Osteoblast (primary cell): ENCODE measurements around the gene PALD1. TPM values are rescaled to one million over a fixed set of nuclear protein-coding genes. Genes with fewer than 3 reads are reported as not detected.

Experiments
- DNase-seq: peaks from one replicate; pipeline ENCODE4 v3.0.0; 2011; ENCODE audit warnings: low spot score, mixed read lengths; ENCODE audit not compliant: insufficient read length; ENCODE audit errors: missing footprints
- H2AFZ ChIP-seq: 2 replicates; pipeline ENCODE4 v1.6.0; 2011; ENCODE audit warnings: mild to moderate bottlenecking, low read length
- H3K27ac ChIP-seq: 2 replicates; pipeline ENCODE4 v1.5.1; 2011; ENCODE audit warnings: mild to moderate bottlenecking, low read depth, low read length, moderate library complexity
- H3K27me3 ChIP-seq: 2 replicates; pipeline ENCODE4 v1.6.0; 2012; ENCODE audit warnings: mild to moderate bottlenecking, control low read depth, inconsistent platforms, low read length, moderate library complexity; ENCODE audit not compliant: insufficient read depth
- H3K36me3 ChIP-seq: 2 replicates; pipeline ENCODE4 v1.5.1; 2011; ENCODE audit warnings: mild to moderate bottlenecking, low read length, control low read depth, moderate library complexity; ENCODE audit not compliant: insufficient read depth
- H3K4me1 ChIP-seq: 2 replicates; pipeline ENCODE4 v1.5.1; 2011; ENCODE audit warnings: mild to moderate bottlenecking, low read length, control low read depth, moderate library complexity; ENCODE audit not compliant: insufficient read depth
- H3K4me2 ChIP-seq: 2 replicates; pipeline ENCODE4 v1.6.0; 2011; ENCODE audit warnings: mild to moderate bottlenecking, low read length; ENCODE audit not compliant: insufficient read depth
- H3K4me3 ChIP-seq: fragments of 200-600 bp; sonication (generic); 3 replicates; pipeline ENCODE4 v1.5.1; 2012; ENCODE audit warnings: mild to moderate bottlenecking, low read length, inconsistent platforms; ENCODE audit not compliant: insufficient read depth
- H3K79me2 ChIP-seq: 2 replicates; pipeline ENCODE4 v1.6.0; 2012; ENCODE audit warnings: mild to moderate bottlenecking, low read length, control low read depth, inconsistent platforms; ENCODE audit not compliant: insufficient read depth
- H3K9me3 ChIP-seq: 2 replicates; pipeline ENCODE4 v1.5.1; 2011; ENCODE audit warnings: low read depth, low read length, control low read depth
- H4K20me1 ChIP-seq: 2 replicates; pipeline ENCODE4 v1.6.0; 2012; ENCODE audit warnings: mild to moderate bottlenecking, low read length, control low read depth; ENCODE audit not compliant: insufficient read depth
- CTCF ChIP-seq: IDR thresholded peaks from 2 replicates; pipeline ENCODE4 v1.5.1; 2011; ENCODE audit warnings: mild to moderate bottlenecking, low read depth, low read length, moderate library complexity; ENCODE audit errors: extremely low read depth
- total RNA-seq: library from RNA; depleted of rRNA; stranded (reverse); fragments of >200 nt; gene quantifications from 2 replicates; pipeline ENCODE4 v1.2.3, GENCODE V29; 2012

PALD1 gene
- total RNA-seq, 1 donor: under 0.01 TPM

DNA sequence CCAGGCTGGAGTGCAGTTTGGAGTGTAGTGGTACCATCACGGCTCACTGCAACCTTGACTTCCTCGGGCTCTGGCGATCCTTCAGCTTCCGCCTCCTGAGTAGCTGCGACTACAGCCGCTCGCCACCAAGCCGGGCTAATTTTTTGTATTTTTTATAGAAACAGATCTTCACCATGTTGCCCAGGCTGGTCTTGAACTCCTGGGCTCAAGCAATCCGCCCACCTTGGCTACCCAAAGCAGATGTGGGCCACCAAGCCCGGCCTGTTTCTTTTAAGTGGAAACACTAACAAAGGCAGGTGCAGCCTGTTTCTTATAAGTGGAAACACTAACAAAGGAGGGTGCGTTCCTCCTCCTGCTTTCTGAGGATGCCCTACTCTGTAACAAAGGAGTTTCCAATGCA is 105.8 kb downstream of the PALD1 start:
- Histone ChIP-seq H3K4me2 (no peak overlapping the region), H3K4me1 (no peaks in the 10 kb centered on the region), H3K79me2 (no peaks in the 10 kb centered on the region), H3K27ac (no peak overlapping the region), H2AFZ (no peak overlapping the region), H3K4me3 (no peak overlapping the region), H3K36me3 (no peaks in the 10 kb centered on the region), H3K27me3 (peaks cover 11% of the 10 kb centered on the region), H4K20me1 (no peaks in the 10 kb centered on the region), H3K9me3 (no peaks in the 10 kb centered on the region)
- no peak for DNase-seq
- TF ChIP-seq CTCF: no peak

DNA sequence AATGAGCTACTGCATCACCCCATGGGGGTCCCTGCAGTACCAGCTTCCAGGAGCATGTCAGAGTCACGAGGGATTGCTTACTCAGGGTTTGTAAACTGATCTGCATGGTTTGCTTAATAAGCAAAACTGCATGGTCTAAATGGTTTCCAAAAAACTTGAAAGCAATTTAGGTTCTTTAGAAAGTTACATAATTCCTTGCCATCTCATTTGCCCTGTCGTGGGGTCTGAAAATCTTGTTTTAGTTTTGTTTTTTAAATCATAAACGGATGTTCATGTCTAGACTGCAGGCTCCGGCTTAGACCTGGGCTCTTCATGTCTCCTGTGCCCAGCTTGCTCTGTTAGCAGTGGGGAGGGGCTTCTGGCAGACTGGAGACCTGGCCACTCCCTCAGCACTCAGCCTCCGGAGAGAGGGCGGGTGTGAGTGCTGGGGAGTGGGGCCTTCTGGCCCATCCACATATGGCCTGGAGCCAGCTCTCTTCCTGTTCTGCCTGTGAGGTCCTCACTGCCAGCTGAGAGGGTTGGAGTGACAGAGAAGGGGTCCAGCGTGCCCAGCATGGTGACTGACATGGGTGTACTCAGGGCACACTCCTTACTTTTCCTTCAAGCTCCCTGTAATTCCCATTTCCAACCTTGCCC is 106.5 kb downstream of the PALD1 start:
- Histone ChIP-seq H3K4me2 (no peak overlapping the region), H3K36me3 (no peaks in the 10 kb centered on the region), H3K9me3 (no peaks in the 10 kb centered on the region), H4K20me1 (no peaks in the 10 kb centered on the region), H2AFZ (no peak overlapping the region), H3K4me3 (no peak overlapping the region), H3K27me3 (peaks cover 14% of the 10 kb centered on the region), H3K79me2 (no peaks in the 10 kb centered on the region), H3K27ac (no peak overlapping the region), H3K4me1 (no peaks in the 10 kb centered on the region)
- DNase-seq: no peak
- no peak for TF ChIP-seq CTCF

DNA sequence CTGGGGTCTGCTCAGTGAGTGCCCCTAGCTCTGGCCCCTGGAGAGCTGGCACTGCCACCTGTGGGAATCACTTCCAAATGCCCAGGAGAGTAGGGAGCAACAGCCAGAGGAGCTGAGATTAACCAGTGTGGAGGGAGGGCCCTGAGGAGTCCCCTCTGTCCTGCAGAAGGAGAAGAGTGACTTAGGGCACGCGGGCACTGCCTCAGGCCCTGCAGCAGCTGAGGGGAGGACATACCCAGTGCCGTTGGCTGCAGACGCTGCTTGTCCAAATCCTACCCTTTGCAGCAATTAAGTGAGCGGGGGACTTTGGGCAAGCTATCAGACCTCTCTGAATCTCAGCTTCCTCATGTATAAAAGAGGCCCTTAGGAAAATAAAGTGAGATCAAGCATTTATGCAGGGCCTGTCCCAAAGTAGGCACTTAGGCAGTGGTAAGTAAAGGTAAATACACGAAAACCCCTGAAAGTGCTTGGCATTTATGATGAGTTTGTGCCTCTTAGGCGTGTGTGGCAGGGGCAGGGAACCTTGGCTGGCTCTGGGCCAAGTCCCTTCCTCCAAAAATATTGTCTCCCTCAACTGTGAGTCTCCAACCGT is 107.1 kb downstream of the PALD1 start:
- no peak for DNase-seq
- Histone ChIP-seq H3K4me2 (no peak overlapping the region), H3K9me3 (no peaks in the 10 kb centered on the region), H3K36me3 (no peaks in the 10 kb centered on the region), H3K27ac (no peak overlapping the region), H4K20me1 (no peaks in the 10 kb centered on the region), H3K79me2 (no peaks in the 10 kb centered on the region), H2AFZ (no peak overlapping the region), H3K4me3 (no peak overlapping the region), H3K4me1 (no peaks in the 10 kb centered on the region), H3K27me3 (peaks cover 15% of the 10 kb centered on the region)
- TF ChIP-seq CTCF: no peak

- no peaks in the 10 kb centered on the region for H3K4me1 ChIP-seq
- no peak overlapping the region for H3K4me2 ChIP-seq
- DNase-seq: no peak
- H3K27me3 ChIP-seq: peaks cover 15% of the 10 kb centered on the region
- no peaks in the 10 kb centered on the region for H3K79me2 ChIP-seq
- no peak overlapping the region for H2AFZ ChIP-seq
- no peak for TF ChIP-seq CTCF
- no peaks in the 10 kb centered on the region for H3K36me3 ChIP-seq
- H3K4me3 ChIP-seq: no peak overlapping the region
- no peak overlapping the region for H3K27ac ChIP-seq
- H4K20me1 ChIP-seq: no peaks in the 10 kb centered on the region
- H3K9me3 ChIP-seq: no peaks in the 10 kb centered on the region
Measured at GRCh38 chr10:70586348-70586930, 107.9 kb downstream of the PALD1 start.
